GM19351 (cell line): ENCODE measurements around the gene TTC22.
"Not testable (repeated sequence)": the region's sequence is repeated elsewhere in the genome, so short reads cannot be mapped to it uniquely, and the experiment has no call there.

Experiments
- ATAC-seq: cut with Tn5 transposase; IDR thresholded peaks from one replicate; pipeline ENCODE4 v1.9.1; 2021; ENCODE audit warnings: mild to moderate bottlenecking, moderate library complexity; ENCODE audit not compliant: unreplicated experiment

The TTC22 gene

GRCh38 chr1:54786778-54787177, 14.3 kb downstream of the TTC22 start:
- ATAC-seq = no peak

GRCh38 chr1:54784066-54784465, 17.1 kb downstream of the TTC22 start:
- no peak for ATAC-seq

GRCh38 chr1:54782588-54782987, 18.5 kb downstream of the TTC22 start:
- ATAC-seq = no peak

- no peak for ATAC-seq
Observed at GRCh38 chr1:54782156-54782555, 19.0 kb downstream of the TTC22 start.

GRCh38 chr1:54781023-54781723, 19.9 kb downstream of the TTC22 start:
- ATAC-seq = no peak

GRCh38 chr1:54777431-54777830, 23.7 kb downstream of the TTC22 start:
- ATAC-seq = no peak

GRCh38 chr1:54777011-54777410, 24.1 kb downstream of the TTC22 start:
- no peak for ATAC-seq

- not testable (repeated sequence) for ATAC-seq
Observed at GRCh38 chr1:54775828-54776721, 25.0 kb downstream of the TTC22 start.

- ATAC-seq = no peak
Observed at GRCh38 chr1:54774820-54775498, 26.2 kb downstream of the TTC22 start.

- no peak for ATAC-seq
Observed at GRCh38 chr1:54772951-54773350, 28.2 kb downstream of the TTC22 start.

GRCh38 chr1:54768093-54768492, 33.0 kb downstream of the TTC22 start:
- no peak for ATAC-seq

GRCh38 chr1:54767526-54767925, 33.6 kb downstream of the TTC22 start:
- no peak for ATAC-seq

GRCh38 chr1:54766726-54767125, 34.4 kb downstream of the TTC22 start:
- ATAC-seq = no peak

- peak; percentile 22 for ATAC-seq
Observed at GRCh38 chr1:54764922-54765561, 36.1 kb downstream of the TTC22 start.

GRCh38 chr1:54764133-54764921, 36.8 kb downstream of the TTC22 start, which contains the start of gene PARS2:
Gene PARS2 (minus strand): TSS chr1:54764523. CDS start chr1:54759161, 5,362 bp downstream.
- ATAC-seq = peak; percentile 95

- ATAC-seq = no peak
Observed at GRCh38 chr1:54763816-54764132, 37.3 kb downstream of the TTC22 start.

- ATAC-seq = no peak
Observed at GRCh38 chr1:54758678-54759348, 42.3 kb downstream of the TTC22 start.

- no peak for ATAC-seq
Observed at GRCh38 chr1:54757833-54758232, 43.3 kb downstream of the TTC22 start.

- no peak for ATAC-seq
Observed at GRCh38 chr1:54754486-54755285, 46.4 kb downstream of the TTC22 start.
